ENCODE results near the gene PIR. TPM values are rescaled to one million over a fixed set of nuclear protein-coding genes. Genes with fewer than 3 reads are reported as not detected.
A peak's percentile ranks its signal among the peaks of the same experiment; 100 is the strongest.

The PIR gene
- total RNA-seq, 2 donors from 2014 or later, result 14.3 to 19.2 TPM

GRCh38 chrX:15499976-15500375 is 6.8 kb upstream of the PIR start:
- Histone ChIP-seq H3K9me3 (no peaks in the 10 kb centered on the region), H3K36me3 (no peaks in the 10 kb centered on the region), H3K4me3 (no peak overlapping the region), H3K27ac (peak overlapping the region in 1 of 2 donors; percentile 29), H3K4me1 (no peaks in the 10 kb centered on the region), H3K27me3 (no peaks in the 10 kb centered on the region)
- DNase-seq (ENCODE audit: low spot score), result no peak
- TF ChIP-seq CTCF (IDR thresholded peaks at IDR 0.05), result no peak

GRCh38 chrX:15498741-15499140 is 5.6 kb upstream of the PIR start:
- Histone ChIP-seq H3K4me3 (no peak overlapping the region), H3K9me3 (no peaks in the 10 kb centered on the region), H3K36me3 (no peaks in the 10 kb centered on the region), H3K4me1 (no peaks in the 10 kb centered on the region), H3K27me3 (no peaks in the 10 kb centered on the region), H3K27ac (no peak overlapping the region)
- TF ChIP-seq CTCF (IDR thresholded peaks at IDR 0.05), result no peak
- DNase-seq (ENCODE audit: low spot score), result no peak

- Histone ChIP-seq H3K27ac (no peak overlapping the region), H3K36me3 (no peaks in the 10 kb centered on the region), H3K4me1 (no peaks in the 10 kb centered on the region), H3K27me3 (no peaks in the 10 kb centered on the region), H3K9me3 (no peaks in the 10 kb centered on the region), H3K4me3 (no peak overlapping the region)
- no peak for DNase-seq (ENCODE audit: low spot score)
- peak; percentile 31 to 67 for TF ChIP-seq CTCF (IDR thresholded peaks at IDR 0.05)
These were observed 4.7 kb upstream of the PIR start for GRCh38 chrX:15497865-15498264.

GRCh38 chrX:15496824-15497223 is 3.7 kb upstream of the PIR start:
- Histone ChIP-seq H3K9me3 (no peaks in the 10 kb centered on the region), H3K36me3 (no peaks in the 10 kb centered on the region), H3K27ac (no peak overlapping the region), H3K27me3 (no peaks in the 10 kb centered on the region), H3K4me1 (peaks cover 0 to 2% of the 10 kb centered on the region in 2 donors), H3K4me3 (no peak overlapping the region)
- TF ChIP-seq CTCF (IDR thresholded peaks at IDR 0.05), result no peak
- no peak for DNase-seq (ENCODE audit: low spot score)

GRCh38 chrX:15495801-15496200 is 2.7 kb upstream of the PIR start:
- H3K9me3 ChIP-seq, result no peaks in the 10 kb centered on the region
- H3K4me1 ChIP-seq, result peaks cover 0 to 3% of the 10 kb centered on the region in 2 donors
- H3K4me3 ChIP-seq, result no peak overlapping the region
- no peak for TF ChIP-seq CTCF (IDR thresholded peaks at IDR 0.05)
- no peaks in the 10 kb centered on the region for H3K27me3 ChIP-seq
- DNase-seq (ENCODE audit: low spot score), result no peak
- no peak overlapping the region for H3K27ac ChIP-seq
- H3K36me3 ChIP-seq, result no peaks in the 10 kb centered on the region

- Histone ChIP-seq H3K4me3 (peak overlapping the region; percentile 59 to 60), H3K27ac (peak overlapping the region; percentile 75 to 88), H3K9me3 (no peaks in the 10 kb centered on the region), H3K36me3 (no peaks in the 10 kb centered on the region), H3K4me1 (peaks cover 0 to 3% of the 10 kb centered on the region in 2 donors), H3K27me3 (no peaks in the 10 kb centered on the region)
- TF ChIP-seq CTCF (IDR thresholded peaks at IDR 0.05), result no peak
- DNase-seq (ENCODE audit: low spot score), result no peak
These were observed 664 bp downstream of the PIR start for GRCh38 chrX:15492469-15492868.
